Neural cell (in vitro differentiated cells): Measurements from ENCODE around the gene S100Z. TPM values are rescaled to one million over a fixed set of nuclear protein-coding genes. Genes with fewer than 3 reads are reported as not detected.

Experiments
- H2AFZ ChIP-seq: fragments of 200-600, 300-800 bp; sonication (generic), shearing (Covaris generic); 2 replicates; pipeline ENCODE4 v1.6.0; 2014; ENCODE audit warnings: low read depth, mild to moderate bottlenecking, antibody characterized with exemption, low read length, moderate library complexity
- H3F3A ChIP-seq: fragments of 200-600 bp; shearing (Covaris generic); 2 replicates; pipeline ENCODE4 v1.6.1; 2016; ENCODE audit warnings: mild to moderate bottlenecking, moderate library complexity, mixed read lengths, antibody characterized with exemption, low read length; ENCODE audit not compliant: insufficient read depth, poor library complexity, severe bottlenecking
- H3K27ac ChIP-seq: fragments of 200-600, 300-800 bp; sonication (generic), shearing (Covaris generic); 2 replicates; pipeline ENCODE4 v1.5.1; 2014; ENCODE audit warnings: mild to moderate bottlenecking, low read length, moderate library complexity
- H3K27me3 ChIP-seq: fragments of 300-800, 200-600 bp; sonication (generic), shearing (Covaris generic); 2 replicates; pipeline ENCODE4 v1.6.0; 2014; ENCODE audit warnings: mild to moderate bottlenecking, low read depth, low read length, moderate library complexity; ENCODE audit not compliant: insufficient read depth
- H3K36me3 ChIP-seq: fragments of 300-800, 200-600 bp; sonication (generic), shearing (Covaris generic); 2 replicates; pipeline ENCODE4 v1.5.1; 2014; ENCODE audit warnings: mild to moderate bottlenecking, antibody characterized with exemption, low read length, moderate library complexity; ENCODE audit not compliant: insufficient read depth
- H3K4me2 ChIP-seq: fragments of 300-800, 200-600 bp; sonication (generic), shearing (Covaris generic); 2 replicates; pipeline ENCODE4 v1.6.0; 2014; ENCODE audit warnings: mild to moderate bottlenecking, low read length
- H3K4me3 ChIP-seq: fragments of 300-800, 200-600 bp; sonication (generic), shearing (Covaris generic); 2 replicates; pipeline ENCODE4 v1.5.1; 2014; ENCODE audit warnings: mild to moderate bottlenecking, low read length, moderate library complexity
- H3K79me2 ChIP-seq: fragments of 200-600 bp; shearing (Covaris generic); replicated peaks from 2 replicates; pipeline ENCODE4 v1.6.0; 2014; ENCODE audit warnings: mild to moderate bottlenecking, low read length, moderate library complexity; ENCODE audit not compliant: insufficient read depth
- H3K9ac ChIP-seq: fragments of 300-800, 200-600 bp; sonication (generic), shearing (Covaris generic); 2 replicates; pipeline ENCODE4 v1.6.1; 2016; ENCODE audit warnings: mild to moderate bottlenecking, low read length, mixed read lengths
- H3K9me2 ChIP-seq: fragments of 200-600 bp; shearing (Covaris generic); 2 replicates; pipeline ENCODE4 v1.6.1; 2016; ENCODE audit warnings: mild to moderate bottlenecking, low read length, mixed read lengths; ENCODE audit not compliant: insufficient read depth
- H3K9me3 ChIP-seq: fragments of 200-600, 300-800 bp; sonication (generic), shearing (Covaris generic); 2 replicates; pipeline ENCODE4 v1.6.1; 2016; ENCODE audit warnings: mild to moderate bottlenecking, mixed run types, low read length, moderate library complexity, mixed read lengths
- H4K20me1 ChIP-seq: fragments of 200-600 bp; shearing (Covaris generic); 2 replicates; pipeline ENCODE4 v1.6.1; 2016; ENCODE audit warnings: mild to moderate bottlenecking, mixed run types; ENCODE audit not compliant: insufficient read depth
- CTCF ChIP-seq: fragments of 450-650 bp; IDR thresholded peaks from 2 replicates; pipeline ENCODE4 v1.5.1; 2014; ENCODE audit warnings: antibody characterized with exemption, mild to moderate bottlenecking, moderate library complexity; ENCODE audit not compliant: poor library complexity, severe bottlenecking
- EP300 ChIP-seq: fragments of 450-650 bp; conservative IDR thresholded peaks from 2 replicates; pipeline ENCODE4 v1.6.1; 2014; ENCODE audit warnings: antibody characterized with exemption, mild to moderate bottlenecking, moderate library complexity; ENCODE audit not compliant: poor library complexity, severe bottlenecking
- EZH2 ChIP-seq: fragments of 200-600, 300-800 bp; shearing (Covaris generic), sonication (generic); IDR thresholded peaks from 2 replicates; pipeline ENCODE4 v1.6.1; 2014; ENCODE audit warnings: antibody characterized with exemption, low read length, borderline replicate concordance, mild to moderate bottlenecking; ENCODE audit not compliant: insufficient read depth, poor library complexity, severe bottlenecking
- MXI1 ChIP-seq: fragments of 450-650 bp; conservative IDR thresholded peaks from 2 replicates; pipeline ENCODE4 v1.6.1; 2014; ENCODE audit warnings: antibody characterized with exemption, mild to moderate bottlenecking; ENCODE audit not compliant: poor library complexity, severe bottlenecking
- RAD21 ChIP-seq: fragments of 450-650 bp; conservative IDR thresholded peaks from 2 replicates; pipeline ENCODE4 v1.6.1; 2014; ENCODE audit warnings: antibody characterized with exemption, mild to moderate bottlenecking, moderate library complexity
- REST ChIP-seq: IDR thresholded peaks from 2 replicates; pipeline ENCODE4 v1.6.1; 2012; ENCODE audit warnings: borderline replicate concordance
- SMC3 ChIP-seq: fragments of 450-650 bp; conservative IDR thresholded peaks from 2 replicates; pipeline ENCODE4 v1.6.1; 2014; ENCODE audit warnings: antibody characterized with exemption, mild to moderate bottlenecking, moderate library complexity; ENCODE audit not compliant: poor library complexity
- TAF1 ChIP-seq: IDR thresholded peaks from 2 replicates; pipeline ENCODE4 v1.6.1; 2012; ENCODE audit warnings: low read depth
- polyA plus RNA-seq: library from polyadenylated mRNA; depleted of rRNA; stranded (reverse); fragments of >200 nt; gene quantifications from 2 replicates; pipeline ENCODE4 v1.2.3, GENCODE V29; 2014

S100Z gene
- polyA plus RNA-seq, 1 donor from 2014 or later = not detected

- Histone ChIP-seq H3K4me2 (no peak overlapping the region), H3K36me3 (no peaks in the 10 kb centered on the region), H3K79me2 (no peaks in the 10 kb centered on the region), H3K9ac (no peak overlapping the region), H4K20me1 (no peaks in the 10 kb centered on the region), H3K27ac (no peak overlapping the region), H3K9me2 (no peaks in the 10 kb centered on the region), H3F3A (no peaks in the 10 kb centered on the region), H2AFZ (no peak overlapping the region), H3K9me3 (no peaks in the 10 kb centered on the region), H3K27me3 (peaks cover 44% of the 10 kb centered on the region), H3K4me3 (no peak overlapping the region)
- TF ChIP-seq CTCF (no peak), EZH2 (no peak), MXI1 (no peak), SMC3 (no peak), REST (no peak)
Observed at GRCh38 chr5:76956033-76956432, 106.2 kb downstream of the S100Z start.

- H3K4me2 ChIP-seq = no peak overlapping the region
- no peak for TF ChIP-seq TAF1
- no peak for TF ChIP-seq EZH2
- no peak for TF ChIP-seq RAD21
- no peak for TF ChIP-seq MXI1
- no peak for TF ChIP-seq CTCF
- TF ChIP-seq REST = no peak
- no peak for TF ChIP-seq SMC3
- no peak for TF ChIP-seq EP300
- no peaks in the 10 kb centered on the region for H3K9me2 ChIP-seq
- H3K36me3 ChIP-seq = no peaks in the 10 kb centered on the region
- H4K20me1 ChIP-seq = no peaks in the 10 kb centered on the region
- no peak overlapping the region for H2AFZ ChIP-seq
- no peaks in the 10 kb centered on the region for H3K9me3 ChIP-seq
- no peak overlapping the region for H3K9ac ChIP-seq
- no peak overlapping the region for H3K4me3 ChIP-seq
- H3K27ac ChIP-seq = no peak overlapping the region
- H3F3A ChIP-seq = no peaks in the 10 kb centered on the region
- peaks cover 17% of the 10 kb centered on the region for H3K27me3 ChIP-seq
- no peaks in the 10 kb centered on the region for H3K79me2 ChIP-seq
Observed at GRCh38 chr5:76958991-76959767, 109.4 kb downstream of the S100Z start.
